Ishikawa (cell line): ENCODE measurements around the gene MSH2.

Source experiments
- CEBPB ChIP-seq: IDR thresholded peaks from 2 replicates; pipeline ENCODE4 v1.6.1; 2012
- EGR1 ChIP-seq: IDR thresholded peaks from 2 replicates; pipeline ENCODE4 v1.6.1; 2012
- EP300 ChIP-seq: IDR thresholded peaks from 2 replicates; pipeline ENCODE4 v1.6.1; 2012; ENCODE audit warnings: borderline replicate concordance
- FOXM1 ChIP-seq: IDR thresholded peaks from 2 replicates; pipeline ENCODE4 v1.6.1; 2012; ENCODE audit warnings: low read depth, borderline replicate concordance
- NFIC ChIP-seq: IDR thresholded peaks from 2 replicates; pipeline ENCODE4 v1.6.1; 2012
- RAD21 ChIP-seq: IDR thresholded peaks from 2 replicates; pipeline ENCODE4 v1.6.1; 2012; ENCODE audit warnings: low read depth
- TAF1 ChIP-seq: IDR thresholded peaks from 2 replicates; pipeline ENCODE4 v1.6.1; 2012; ENCODE audit warnings: low read depth, mild to moderate bottlenecking
- TEAD4 ChIP-seq: IDR thresholded peaks from 2 replicates; pipeline ENCODE4 v1.6.1; 2012
- YY1 ChIP-seq: IDR thresholded peaks from 2 replicates; pipeline ENCODE4 v1.6.1; 2012; ENCODE audit warnings: low read depth
- ZBTB7A ChIP-seq: IDR thresholded peaks from 2 replicates; pipeline ENCODE4 v1.6.1; 2012; ENCODE audit warnings: low read depth
- TF ChIP-seq, protein P1 (sequence below): IDR thresholded peaks from 2 replicates; pipeline ENCODE4 v1.6.1; 2012
- TF ChIP-seq, protein P2 (sequence below): IDR thresholded peaks from 2 replicates; pipeline ENCODE4 v1.6.1; 2012; ENCODE audit warnings: low read depth, mild to moderate bottlenecking

DNA sequence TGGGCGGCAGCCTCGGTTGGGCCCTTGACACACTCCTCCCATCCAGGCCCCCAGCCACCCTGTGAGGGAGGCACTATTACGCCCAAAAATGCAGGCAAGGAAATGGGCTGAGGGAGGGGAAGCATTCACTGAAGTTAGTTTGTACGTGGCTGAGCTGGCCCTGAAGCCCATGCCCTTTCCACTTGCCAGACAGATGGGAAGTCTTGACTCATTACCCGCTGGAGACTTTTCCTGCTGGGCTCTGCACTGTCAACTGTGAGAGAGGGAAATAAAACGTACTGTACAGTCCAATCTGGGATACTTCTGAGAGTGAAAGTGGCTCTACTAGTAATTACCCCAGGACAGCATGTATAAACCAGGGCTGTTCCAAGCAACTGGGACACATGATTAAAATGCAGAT, 125.9 kb downstream of the MSH2 start:
- TF ChIP-seq, protein P1, sequence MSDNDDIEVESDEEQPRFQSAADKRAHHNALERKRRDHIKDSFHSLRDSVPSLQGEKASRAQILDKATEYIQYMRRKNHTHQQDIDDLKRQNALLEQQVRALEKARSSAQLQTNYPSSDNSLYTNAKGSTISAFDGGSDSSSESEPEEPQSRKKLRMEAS: no peak
- TF ChIP-seq NFIC: no peak
- TF ChIP-seq TAF1: no peak
- no peak for TF ChIP-seq RAD21
- TF ChIP-seq, protein P2, sequence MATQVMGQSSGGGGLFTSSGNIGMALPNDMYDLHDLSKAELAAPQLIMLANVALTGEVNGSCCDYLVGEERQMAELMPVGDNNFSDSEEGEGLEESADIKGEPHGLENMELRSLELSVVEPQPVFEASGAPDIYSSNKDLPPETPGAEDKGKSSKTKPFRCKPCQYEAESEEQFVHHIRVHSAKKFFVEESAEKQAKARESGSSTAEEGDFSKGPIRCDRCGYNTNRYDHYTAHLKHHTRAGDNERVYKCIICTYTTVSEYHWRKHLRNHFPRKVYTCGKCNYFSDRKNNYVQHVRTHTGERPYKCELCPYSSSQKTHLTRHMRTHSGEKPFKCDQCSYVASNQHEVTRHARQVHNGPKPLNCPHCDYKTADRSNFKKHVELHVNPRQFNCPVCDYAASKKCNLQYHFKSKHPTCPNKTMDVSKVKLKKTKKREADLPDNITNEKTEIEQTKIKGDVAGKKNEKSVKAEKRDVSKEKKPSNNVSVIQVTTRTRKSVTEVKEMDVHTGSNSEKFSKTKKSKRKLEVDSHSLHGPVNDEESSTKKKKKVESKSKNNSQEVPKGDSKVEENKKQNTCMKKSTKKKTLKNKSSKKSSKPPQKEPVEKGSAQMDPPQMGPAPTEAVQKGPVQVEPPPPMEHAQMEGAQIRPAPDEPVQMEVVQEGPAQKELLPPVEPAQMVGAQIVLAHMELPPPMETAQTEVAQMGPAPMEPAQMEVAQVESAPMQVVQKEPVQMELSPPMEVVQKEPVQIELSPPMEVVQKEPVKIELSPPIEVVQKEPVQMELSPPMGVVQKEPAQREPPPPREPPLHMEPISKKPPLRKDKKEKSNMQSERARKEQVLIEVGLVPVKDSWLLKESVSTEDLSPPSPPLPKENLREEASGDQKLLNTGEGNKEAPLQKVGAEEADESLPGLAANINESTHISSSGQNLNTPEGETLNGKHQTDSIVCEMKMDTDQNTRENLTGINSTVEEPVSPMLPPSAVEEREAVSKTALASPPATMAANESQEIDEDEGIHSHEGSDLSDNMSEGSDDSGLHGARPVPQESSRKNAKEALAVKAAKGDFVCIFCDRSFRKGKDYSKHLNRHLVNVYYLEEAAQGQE: no peak
- TF ChIP-seq EP300: no peak
- TF ChIP-seq YY1: no peak
- no peak for TF ChIP-seq EGR1
- TF ChIP-seq CEBPB: no peak
- TF ChIP-seq ZBTB7A: no peak
- TF ChIP-seq FOXM1: no peak
- no peak for TF ChIP-seq TEAD4
